Gastrocnemius medialis (tissue), 4 donors: ENCODE data around the gene ZBTB6.

ENCODE experiments used
- POLR2A ChIP-seq, 2 donors: fragments of 450-650 bp; IDR thresholded peaks; one replicate each; pipeline ENCODE4 v1.6.1; 2017; ENCODE audit warnings: antibody characterized with exemption in 2 of 2, mild to moderate bottlenecking in 2 of 2, moderate library complexity in 2 of 2
- TF ChIP-seq, protein P1 (sequence below), 5 experiments: fragments of 450-650 bp in 3 of 5; fragments of 200-600 bp in 2 of 5; sonication (generic) in 2 of 5; IDR thresholded peaks in 4 of 5; conservative IDR thresholded peaks in 1 of 5; 1 replicate in 4 of 5; 2 replicates in 1 of 5; pipeline ENCODE4 v1.5.1; 2016 to 2019; ENCODE audit warnings: antibody characterized with exemption in 5 of 5, mild to moderate bottlenecking in 3 of 5, moderate library complexity in 3 of 5

DNA sequence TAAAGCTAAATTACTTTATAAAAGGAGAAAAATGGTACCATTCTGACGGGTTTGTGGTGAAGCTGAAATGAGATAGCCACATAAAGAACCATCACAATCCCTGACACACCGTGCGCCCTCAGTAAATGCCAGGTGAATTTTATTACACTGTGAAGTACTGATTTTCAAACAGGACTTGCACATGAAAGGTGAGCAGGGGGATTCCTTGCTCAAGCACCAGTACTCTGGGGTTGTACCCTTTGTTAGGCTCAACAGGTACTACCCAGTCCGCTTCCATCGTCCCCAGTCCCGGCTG lies 27.3 kb upstream of the ZBTB6 start:
- TF ChIP-seq, protein P1, sequence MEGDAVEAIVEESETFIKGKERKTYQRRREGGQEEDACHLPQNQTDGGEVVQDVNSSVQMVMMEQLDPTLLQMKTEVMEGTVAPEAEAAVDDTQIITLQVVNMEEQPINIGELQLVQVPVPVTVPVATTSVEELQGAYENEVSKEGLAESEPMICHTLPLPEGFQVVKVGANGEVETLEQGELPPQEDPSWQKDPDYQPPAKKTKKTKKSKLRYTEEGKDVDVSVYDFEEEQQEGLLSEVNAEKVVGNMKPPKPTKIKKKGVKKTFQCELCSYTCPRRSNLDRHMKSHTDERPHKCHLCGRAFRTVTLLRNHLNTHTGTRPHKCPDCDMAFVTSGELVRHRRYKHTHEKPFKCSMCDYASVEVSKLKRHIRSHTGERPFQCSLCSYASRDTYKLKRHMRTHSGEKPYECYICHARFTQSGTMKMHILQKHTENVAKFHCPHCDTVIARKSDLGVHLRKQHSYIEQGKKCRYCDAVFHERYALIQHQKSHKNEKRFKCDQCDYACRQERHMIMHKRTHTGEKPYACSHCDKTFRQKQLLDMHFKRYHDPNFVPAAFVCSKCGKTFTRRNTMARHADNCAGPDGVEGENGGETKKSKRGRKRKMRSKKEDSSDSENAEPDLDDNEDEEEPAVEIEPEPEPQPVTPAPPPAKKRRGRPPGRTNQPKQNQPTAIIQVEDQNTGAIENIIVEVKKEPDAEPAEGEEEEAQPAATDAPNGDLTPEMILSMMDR (IDR thresholded peaks at IDR 0.05 in 4 of 5, conservative IDR thresholded peaks at IDR 0.05 in 1 of 5) = no peak
- TF ChIP-seq POLR2A (IDR thresholded peaks at IDR 0.05) = no peak
